HG02938 (cell line): ENCODE results near the gene COL10A1.

Experiments
- ATAC-seq: cut with Tn5 transposase; IDR thresholded peaks from one replicate; pipeline ENCODE4 v1.9.1; 2021; ENCODE audit warnings: mild to moderate bottlenecking, moderate library complexity; ENCODE audit not compliant: unreplicated experiment

COL10A1 gene

DNA sequence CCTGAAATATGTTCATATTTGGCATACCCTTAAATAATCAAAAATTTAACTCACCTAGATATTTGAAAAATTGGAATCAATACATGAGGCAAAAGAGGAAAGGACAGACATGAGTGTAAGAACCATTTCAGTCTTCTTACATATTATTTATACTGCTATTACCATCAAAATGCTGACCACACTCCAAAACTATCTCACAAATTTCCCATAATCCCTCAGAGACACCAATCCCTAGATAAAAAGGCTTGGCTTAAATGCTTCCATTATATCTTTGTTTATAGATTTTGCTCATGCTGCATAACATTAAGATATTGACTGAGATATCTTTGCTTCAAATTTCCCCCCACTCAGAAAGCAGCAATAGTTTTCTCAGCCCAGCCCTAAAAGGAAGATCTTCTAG, 37.0 kb downstream of the COL10A1 start:
- ATAC-seq = no peak

DNA sequence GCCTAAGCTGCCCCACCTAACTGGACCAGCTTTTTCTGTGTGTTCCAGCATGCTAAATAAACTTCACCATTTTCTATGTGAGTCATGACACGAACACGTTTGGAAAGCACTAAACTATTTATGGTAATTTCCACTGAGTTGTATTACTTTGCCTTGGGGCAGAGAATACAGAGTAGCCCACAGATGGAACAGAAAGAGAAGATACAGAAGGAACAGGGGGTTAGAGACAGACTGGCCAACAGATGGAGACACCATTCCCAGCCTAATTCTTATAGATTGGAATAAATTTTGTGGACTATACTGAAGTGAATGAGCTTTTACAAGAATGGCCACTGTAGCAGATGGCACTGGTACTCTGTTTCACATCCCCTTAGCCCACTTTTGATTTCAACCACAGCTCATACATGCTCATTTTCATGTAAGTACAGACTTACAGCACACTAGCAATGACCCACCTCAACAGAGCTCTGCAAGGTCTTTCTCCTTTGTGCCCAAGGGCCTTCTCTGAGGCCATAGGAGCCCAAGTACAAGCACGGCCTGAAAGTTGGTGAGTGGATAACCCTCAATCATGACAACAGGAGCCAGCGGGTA, 38.4 kb downstream of the COL10A1 start:
- ATAC-seq = peak; percentile 97

DNA sequence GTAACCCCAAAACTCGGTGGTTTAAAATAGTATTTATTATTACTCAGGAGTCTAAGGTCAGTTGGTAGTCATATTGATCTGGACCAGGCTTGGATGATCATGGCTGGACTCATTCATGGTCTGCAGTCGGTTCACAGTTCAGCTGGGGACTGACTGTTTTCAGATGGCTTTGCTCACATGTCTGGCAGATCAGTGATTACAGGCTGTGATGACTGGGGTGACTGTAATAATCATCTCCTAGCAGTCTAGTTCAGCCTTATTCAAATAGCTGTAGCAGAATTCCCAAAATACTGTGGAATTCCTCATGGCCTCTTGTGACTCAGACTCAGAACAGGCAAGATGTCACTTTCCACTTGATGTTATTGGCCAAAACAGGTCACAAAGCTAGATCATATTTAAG, 41.6 kb downstream of the COL10A1 start:
- ATAC-seq = no peak

DNA sequence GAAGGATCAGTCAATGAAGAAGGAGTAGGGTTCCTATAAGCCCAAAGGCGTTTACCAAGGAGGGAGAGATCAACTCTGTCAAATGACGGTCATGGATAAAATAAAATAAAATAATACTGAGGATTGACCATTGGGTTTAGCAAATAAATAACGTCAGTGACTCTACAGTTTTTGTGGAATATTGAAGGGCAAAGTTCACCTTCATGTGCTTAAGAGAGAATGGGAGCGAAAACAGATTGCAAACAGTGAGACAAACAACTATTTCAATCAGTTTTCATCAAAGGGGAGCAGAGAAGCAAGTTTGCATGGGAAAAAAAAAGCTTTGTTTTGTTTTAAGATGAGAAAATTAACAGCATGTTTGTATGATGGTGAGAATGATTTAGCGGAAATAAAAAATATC, 42.9 kb downstream of the COL10A1 start:
- ATAC-seq = no peak

DNA sequence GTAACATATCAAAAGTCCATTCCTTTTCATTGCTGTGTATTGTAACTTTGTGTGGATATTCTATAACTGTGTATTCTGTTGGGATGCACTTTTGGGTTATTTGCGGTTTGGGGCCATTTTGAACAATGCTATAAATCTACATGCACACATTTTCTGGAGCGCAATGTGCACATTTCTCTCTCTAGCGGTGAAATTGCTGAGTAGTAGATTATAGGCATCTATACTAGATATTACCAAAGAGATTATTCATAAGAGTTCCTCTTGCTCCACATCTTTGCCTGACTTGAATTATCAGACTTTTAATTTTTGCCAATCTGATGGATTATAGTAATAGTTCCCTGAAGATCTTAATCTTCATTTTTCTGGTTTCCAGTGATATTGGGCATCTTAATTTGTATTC, 47.0 kb downstream of the COL10A1 start:
- ATAC-seq = no peak

DNA sequence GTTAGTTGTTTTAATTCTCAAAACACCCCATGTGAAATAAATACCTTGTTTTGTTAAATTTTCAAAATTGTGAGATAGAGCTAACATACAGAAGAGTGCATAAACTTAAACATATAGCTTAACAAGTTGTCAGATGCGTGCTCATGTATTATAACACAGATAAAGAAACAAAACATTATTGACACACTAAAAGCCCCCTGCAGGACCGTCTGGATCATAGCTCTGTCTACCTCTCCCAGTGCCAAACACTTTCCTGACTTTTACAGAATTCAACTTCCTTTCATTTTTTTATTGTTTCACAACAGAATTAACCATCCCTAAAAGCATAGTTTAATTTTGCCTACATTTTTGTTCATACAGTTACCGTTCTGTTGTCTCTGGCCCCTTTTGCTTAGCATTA, 47.4 kb downstream of the COL10A1 start:
- ATAC-seq = no peak

DNA sequence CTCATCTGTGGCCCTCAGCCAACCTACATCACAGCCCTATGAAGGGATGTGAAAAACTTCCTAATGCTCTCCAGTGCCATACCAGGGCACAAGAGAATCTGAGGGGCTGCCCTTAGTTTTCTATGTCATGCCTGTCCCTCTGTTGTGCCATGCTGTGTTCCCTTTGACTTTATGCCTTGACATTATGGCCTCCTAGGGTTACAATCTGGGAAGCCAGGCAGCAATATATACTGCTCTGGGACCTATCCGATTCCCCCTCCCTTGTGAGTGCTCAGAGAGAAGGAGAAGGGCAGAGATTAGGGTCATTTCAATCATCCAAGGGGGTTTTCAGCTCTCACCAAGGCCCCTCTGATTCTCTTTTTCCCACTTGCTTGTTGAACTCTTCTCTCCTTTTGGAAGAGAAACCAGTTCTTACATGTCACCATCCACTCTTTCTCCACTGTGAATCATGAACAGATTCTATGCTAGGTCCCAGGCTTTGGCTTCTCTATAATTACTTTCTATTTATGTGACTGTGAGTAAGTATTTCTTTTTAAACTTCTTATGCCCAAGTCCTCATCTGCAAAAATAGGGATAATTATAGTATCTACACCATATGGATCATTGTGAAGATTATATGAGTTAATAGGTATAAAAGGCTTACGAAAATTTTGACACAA, 51.1 kb downstream of the COL10A1 start:
- no peak for ATAC-seq

DNA sequence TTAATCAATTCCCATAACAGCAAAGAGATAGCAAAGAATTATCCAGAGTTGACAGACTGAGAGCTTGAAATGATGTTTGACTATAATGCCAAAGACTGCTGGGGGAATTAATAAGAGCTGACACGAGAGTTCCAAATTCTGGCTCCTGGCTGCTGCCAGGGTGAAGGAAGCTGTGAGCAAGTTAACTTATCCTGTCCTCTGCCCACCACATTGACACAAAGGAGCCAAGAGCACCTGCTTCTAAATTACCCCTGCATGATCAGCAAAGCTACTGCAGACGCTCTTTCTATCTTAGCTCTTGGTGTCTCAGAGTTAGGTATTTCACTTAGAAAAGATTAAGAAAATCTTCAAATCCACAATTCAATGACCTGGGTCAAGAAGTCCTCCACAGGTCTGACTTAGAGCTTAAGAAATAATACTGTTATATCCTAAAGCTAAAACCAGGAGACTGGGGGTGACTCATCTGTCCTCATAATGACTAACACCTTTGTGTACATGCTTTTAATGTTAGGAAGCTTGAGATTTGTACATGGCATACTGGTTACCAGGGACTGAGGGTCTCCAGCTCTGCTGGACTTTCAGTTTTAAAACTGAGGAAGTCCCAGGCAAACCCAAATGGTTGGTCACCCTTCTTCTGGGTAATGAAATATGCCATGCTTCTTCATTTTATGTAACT, 52.0 kb downstream of the COL10A1 start:
- ATAC-seq = no peak

DNA sequence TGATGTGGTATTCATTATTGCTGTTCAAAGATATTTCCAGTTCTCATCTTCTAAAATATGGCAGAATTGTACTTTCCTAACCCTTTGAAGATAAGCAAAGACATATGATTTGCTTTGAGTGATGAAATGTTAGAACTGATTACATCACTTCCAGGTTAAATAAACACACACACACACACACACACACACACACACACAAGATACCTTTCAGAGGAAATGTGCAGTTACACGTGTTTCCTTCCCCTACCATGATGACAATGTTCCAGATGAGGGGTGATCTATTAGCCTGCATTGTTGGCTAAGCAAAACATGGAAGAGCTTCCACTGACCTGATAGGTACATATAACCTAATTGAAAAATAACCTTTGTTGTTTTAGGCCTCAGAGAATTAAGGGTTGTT, 53.6 kb downstream of the COL10A1 start:
- ATAC-seq = no peak

DNA sequence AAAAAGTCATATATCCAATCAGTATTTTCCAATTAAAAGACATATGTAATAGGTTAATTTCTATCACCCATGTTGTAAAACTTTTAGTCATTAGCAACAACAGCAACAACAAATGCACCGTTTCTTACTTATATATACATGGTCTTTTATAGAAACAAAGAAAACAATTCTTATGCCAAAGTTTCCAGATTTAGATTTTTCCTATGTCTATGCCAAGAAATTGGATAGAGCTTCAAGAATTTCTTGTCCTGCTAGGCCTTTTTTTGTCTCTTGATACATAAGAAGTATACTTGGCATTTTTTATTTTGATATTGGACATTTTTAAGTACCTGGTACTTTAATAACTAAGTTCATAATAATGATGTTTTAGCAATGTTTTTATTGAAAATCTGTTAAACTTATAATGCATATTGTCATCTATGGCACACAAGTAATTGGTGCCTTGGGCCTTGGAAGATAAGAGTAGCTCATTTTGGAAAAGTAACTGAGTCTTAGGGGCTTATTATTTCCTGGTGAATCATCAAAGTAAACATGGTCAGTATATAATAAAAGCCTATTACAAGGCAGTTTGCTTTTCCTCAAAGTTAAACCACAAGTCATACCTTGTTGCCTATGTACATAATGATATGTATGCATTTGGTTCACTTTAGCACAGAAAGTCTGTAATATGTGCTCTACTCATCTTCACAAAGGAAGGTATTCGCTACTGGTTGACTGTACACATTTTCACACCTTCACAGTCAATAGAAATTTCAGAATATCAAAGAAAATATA, 55.1 kb downstream of the COL10A1 start:
- ATAC-seq = no peak

DNA sequence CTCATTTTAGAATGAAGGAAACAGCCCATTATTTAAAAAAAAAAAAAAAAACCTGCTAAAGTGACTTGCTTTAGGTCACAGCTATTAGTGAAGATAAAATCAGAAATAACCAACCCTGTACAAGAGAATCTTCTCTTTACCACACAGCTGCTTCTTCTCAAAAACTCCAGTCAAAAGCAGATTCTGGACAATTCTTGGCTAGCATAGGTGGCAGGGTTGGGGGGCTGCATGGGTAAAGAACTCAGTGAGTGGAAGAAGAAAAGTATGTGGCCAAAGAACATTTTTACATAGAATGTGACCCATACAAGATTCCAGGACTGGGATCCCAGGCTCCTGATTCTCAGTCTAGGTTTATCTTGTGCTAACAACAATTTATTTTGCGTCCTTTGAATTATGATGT, 55.8 kb downstream of the COL10A1 start:
- no peak for ATAC-seq
